Neuron (in vitro differentiated cells): ENCODE data around the gene BNC2.

Experiments used
- H2AFZ ChIP-seq: one replicate; pipeline ENCODE4 v1.6.1; 2013; ENCODE audit warnings: low read depth, mild to moderate bottlenecking, inconsistent platforms, low read length, moderate library complexity
- H3K27me3 ChIP-seq: one replicate; pipeline ENCODE4 v1.6.1; 2013; ENCODE audit warnings: low read length; ENCODE audit not compliant: insufficient read depth
- H3K36me3 ChIP-seq: one replicate; pipeline ENCODE4 v1.6.1; 2013; ENCODE audit warnings: low read length; ENCODE audit not compliant: insufficient read depth
- H3K4me1 ChIP-seq: one replicate; pipeline ENCODE4 v1.6.1; 2013; ENCODE audit warnings: low read length; ENCODE audit not compliant: insufficient read depth
- H3K4me3 ChIP-seq: 2 replicates; pipeline ENCODE4 v1.5.1; 2013; ENCODE audit warnings: mild to moderate bottlenecking, low read length, moderate library complexity
- H3K9me3 ChIP-seq: one replicate; pipeline ENCODE4 v1.6.1; 2013; ENCODE audit warnings: low read length

BNC2 gene

GRCh38 chr9:16406526-16407225 lies 463.8 kb downstream of the BNC2 start:
- no peak overlapping the region for H3K4me3 ChIP-seq
- no peaks in the 10 kb centered on the region for H3K9me3 ChIP-seq
- no peak overlapping the region for H2AFZ ChIP-seq
- H3K27me3 ChIP-seq, result no peaks in the 10 kb centered on the region
- no peaks in the 10 kb centered on the region for H3K4me1 ChIP-seq
- no peaks in the 10 kb centered on the region for H3K36me3 ChIP-seq

- Histone ChIP-seq H3K4me1 (no peaks in the 10 kb centered on the region), H2AFZ (no peak overlapping the region), H3K4me3 (no peak overlapping the region), H3K27me3 (no peaks in the 10 kb centered on the region), H3K9me3 (no peaks in the 10 kb centered on the region), H3K36me3 (no peaks in the 10 kb centered on the region)
Measured at GRCh38 chr9:16405421-16405820, 465.0 kb downstream of the BNC2 start.

- Histone ChIP-seq H3K27me3 (no peaks in the 10 kb centered on the region), H3K4me3 (no peak overlapping the region), H2AFZ (no peak overlapping the region), H3K4me1 (no peaks in the 10 kb centered on the region), H3K36me3 (no peaks in the 10 kb centered on the region), H3K9me3 (no peaks in the 10 kb centered on the region)
Measured at GRCh38 chr9:16401701-16402100, 468.8 kb downstream of the BNC2 start.

- Histone ChIP-seq H2AFZ (no peak overlapping the region), H3K4me1 (no peaks in the 10 kb centered on the region), H3K27me3 (no peaks in the 10 kb centered on the region), H3K36me3 (no peaks in the 10 kb centered on the region), H3K9me3 (no peaks in the 10 kb centered on the region), H3K4me3 (no peak overlapping the region)
Measured at GRCh38 chr9:16398691-16399090, 471.8 kb downstream of the BNC2 start.

DNA sequence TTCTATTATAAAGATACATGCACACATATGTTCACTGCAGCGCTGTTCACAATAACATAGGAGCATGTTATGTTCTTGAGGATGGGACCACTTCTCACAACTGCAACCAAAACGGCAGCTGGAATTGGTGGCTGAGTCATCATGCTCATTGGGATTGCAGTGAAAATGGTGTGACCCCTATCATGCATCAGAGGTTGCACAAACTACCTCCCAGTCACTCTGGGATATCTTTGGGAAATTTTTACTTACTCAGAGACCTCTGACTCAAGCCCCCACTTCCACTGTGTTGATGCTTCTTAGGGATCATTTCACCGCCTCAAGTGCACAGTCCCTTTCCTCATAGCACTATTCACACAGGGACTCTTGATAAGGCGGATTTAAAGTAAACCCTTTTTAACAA lies 474.1 kb downstream of the BNC2 start:
- Histone ChIP-seq H3K36me3 (no peaks in the 10 kb centered on the region), H3K9me3 (no peaks in the 10 kb centered on the region), H3K4me1 (no peaks in the 10 kb centered on the region), H3K4me3 (no peak overlapping the region), H3K27me3 (no peaks in the 10 kb centered on the region), H2AFZ (no peak overlapping the region)

DNA sequence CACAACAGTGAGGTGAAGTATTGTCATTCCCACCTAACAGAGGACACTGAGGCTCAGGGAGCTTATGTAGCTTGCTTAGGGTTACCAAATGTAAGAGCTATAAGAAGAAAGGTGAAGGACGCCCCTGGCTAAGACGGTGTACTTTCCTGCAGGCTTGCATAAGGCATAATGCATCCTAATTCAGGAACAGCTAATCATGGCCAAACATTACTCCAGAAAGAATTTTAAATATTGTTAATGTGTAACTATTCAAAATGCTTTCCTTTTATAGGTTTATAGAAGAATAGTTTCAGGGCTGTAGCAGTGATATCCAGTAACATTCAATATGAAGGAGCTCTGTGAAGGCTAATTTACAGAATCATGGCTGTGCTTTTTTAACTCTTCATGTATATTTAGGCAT lies 479.1 kb downstream of the BNC2 start:
- H3K36me3 ChIP-seq, result no peaks in the 10 kb centered on the region
- H3K4me3 ChIP-seq, result no peak overlapping the region
- H3K4me1 ChIP-seq, result no peaks in the 10 kb centered on the region
- H3K9me3 ChIP-seq, result no peaks in the 10 kb centered on the region
- H2AFZ ChIP-seq, result no peak overlapping the region
- no peaks in the 10 kb centered on the region for H3K27me3 ChIP-seq

GRCh38 chr9:16387382-16387781 lies 483.1 kb downstream of the BNC2 start:
- Histone ChIP-seq H3K36me3 (no peaks in the 10 kb centered on the region), H3K4me3 (no peak overlapping the region), H2AFZ (no peak overlapping the region), H3K4me1 (no peaks in the 10 kb centered on the region), H3K9me3 (no peaks in the 10 kb centered on the region), H3K27me3 (no peaks in the 10 kb centered on the region)

DNA sequence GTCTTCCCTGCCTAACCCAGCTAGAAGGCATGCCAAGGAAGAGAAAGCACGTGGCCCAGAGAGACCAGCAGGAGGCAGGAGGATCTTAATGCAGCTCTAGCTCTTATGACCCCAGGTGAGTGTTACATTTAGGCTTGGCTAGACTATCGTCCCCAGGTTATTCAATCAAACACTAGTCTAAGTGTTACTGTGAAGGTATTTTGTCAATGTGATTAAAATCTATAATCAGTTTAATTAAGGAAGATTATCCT lies 483.7 kb downstream of the BNC2 start:
- Histone ChIP-seq H3K4me3 (no peak overlapping the region), H3K9me3 (no peaks in the 10 kb centered on the region), H3K36me3 (no peaks in the 10 kb centered on the region), H3K4me1 (no peaks in the 10 kb centered on the region), H2AFZ (no peak overlapping the region), H3K27me3 (no peaks in the 10 kb centered on the region)

- Histone ChIP-seq H3K4me3 (no peak overlapping the region), H3K4me1 (no peaks in the 10 kb centered on the region), H3K36me3 (no peaks in the 10 kb centered on the region), H3K9me3 (no peaks in the 10 kb centered on the region), H2AFZ (no peak overlapping the region), H3K27me3 (no peaks in the 10 kb centered on the region)
Measured at GRCh38 chr9:16386007-16386826, 484.3 kb downstream of the BNC2 start.

- Histone ChIP-seq H3K9me3 (no peaks in the 10 kb centered on the region), H3K27me3 (no peaks in the 10 kb centered on the region), H3K4me1 (no peaks in the 10 kb centered on the region), H3K36me3 (no peaks in the 10 kb centered on the region), H2AFZ (no peak overlapping the region), H3K4me3 (no peak overlapping the region)
Measured at GRCh38 chr9:16385590-16385989, 484.9 kb downstream of the BNC2 start.

DNA sequence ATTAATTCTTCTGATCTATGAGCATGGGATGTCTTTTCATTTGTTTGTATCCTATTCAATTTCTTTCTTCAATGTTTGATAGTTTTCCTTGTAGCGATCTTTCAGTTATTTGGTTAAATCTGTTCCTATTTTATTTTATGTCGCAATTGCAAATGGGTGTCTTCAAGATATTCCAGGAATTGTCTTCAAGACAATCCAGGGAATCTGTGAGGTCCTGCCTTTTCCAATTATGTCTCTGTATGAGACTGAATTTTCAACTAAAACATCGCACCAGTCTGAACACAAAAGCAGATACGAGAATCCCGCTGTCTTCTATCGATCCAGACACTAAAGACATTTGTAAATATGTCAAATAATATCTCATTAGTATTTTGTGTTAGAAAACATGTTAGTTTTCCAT lies 485.5 kb downstream of the BNC2 start:
- H3K4me3 ChIP-seq, result no peak overlapping the region
- H2AFZ ChIP-seq, result no peak overlapping the region
- no peaks in the 10 kb centered on the region for H3K9me3 ChIP-seq
- no peaks in the 10 kb centered on the region for H3K27me3 ChIP-seq
- H3K4me1 ChIP-seq, result no peaks in the 10 kb centered on the region
- no peaks in the 10 kb centered on the region for H3K36me3 ChIP-seq

GRCh38 chr9:16377311-16377710 lies 493.2 kb downstream of the BNC2 start:
- no peaks in the 10 kb centered on the region for H3K36me3 ChIP-seq
- H3K4me3 ChIP-seq, result no peak overlapping the region
- H3K9me3 ChIP-seq, result no peaks in the 10 kb centered on the region

GRCh38 chr9:16371306-16371705 lies 499.2 kb downstream of the BNC2 start:
- Histone ChIP-seq H3K27me3 (no peaks in the 10 kb centered on the region), H3K36me3 (no peaks in the 10 kb centered on the region), H3K4me3 (no peak overlapping the region), H3K4me1 (no peaks in the 10 kb centered on the region), H2AFZ (no peak overlapping the region), H3K9me3 (no peaks in the 10 kb centered on the region)

More at GRCh38 chr9:16377311-16377710, 493.2 kb downstream of the BNC2 start:
- Histone ChIP-seq H3K27me3 (no peaks in the 10 kb centered on the region), H2AFZ (no peak overlapping the region), H3K4me1 (no peaks in the 10 kb centered on the region)

- H2AFZ ChIP-seq, result no peak overlapping the region
- H3K4me3 ChIP-seq, result no peak overlapping the region
- no peaks in the 10 kb centered on the region for H3K27me3 ChIP-seq
- H3K36me3 ChIP-seq, result no peaks in the 10 kb centered on the region
- no peaks in the 10 kb centered on the region for H3K4me1 ChIP-seq
- H3K9me3 ChIP-seq, result no peaks in the 10 kb centered on the region
Measured at GRCh38 chr9:16370647-16371046, 499.8 kb downstream of the BNC2 start.
